Measurements from ENCODE around the gene ADGRA1.

GRCh38 chr10:133062085-133062484 is 25.6 kb upstream of the ADGRA1 start:
- TF ChIP-seq CTCF (IDR thresholded peaks at IDR 0.05; ENCODE audit: low read depth, low read length), result no peak
- no peak for TF ChIP-seq EZH2phosphoT487 (IDR thresholded peaks at IDR 0.05; ENCODE audit: low read depth)
